ENCODE results near the gene SFXN5. TPM values are rescaled to one million over a fixed set of nuclear protein-coding genes. Genes with fewer than 3 reads are reported as not detected.

Gene SFXN5
- total RNA-seq, 2 donors from 2014 or later: 12.8 to 23.2 TPM

DNA sequence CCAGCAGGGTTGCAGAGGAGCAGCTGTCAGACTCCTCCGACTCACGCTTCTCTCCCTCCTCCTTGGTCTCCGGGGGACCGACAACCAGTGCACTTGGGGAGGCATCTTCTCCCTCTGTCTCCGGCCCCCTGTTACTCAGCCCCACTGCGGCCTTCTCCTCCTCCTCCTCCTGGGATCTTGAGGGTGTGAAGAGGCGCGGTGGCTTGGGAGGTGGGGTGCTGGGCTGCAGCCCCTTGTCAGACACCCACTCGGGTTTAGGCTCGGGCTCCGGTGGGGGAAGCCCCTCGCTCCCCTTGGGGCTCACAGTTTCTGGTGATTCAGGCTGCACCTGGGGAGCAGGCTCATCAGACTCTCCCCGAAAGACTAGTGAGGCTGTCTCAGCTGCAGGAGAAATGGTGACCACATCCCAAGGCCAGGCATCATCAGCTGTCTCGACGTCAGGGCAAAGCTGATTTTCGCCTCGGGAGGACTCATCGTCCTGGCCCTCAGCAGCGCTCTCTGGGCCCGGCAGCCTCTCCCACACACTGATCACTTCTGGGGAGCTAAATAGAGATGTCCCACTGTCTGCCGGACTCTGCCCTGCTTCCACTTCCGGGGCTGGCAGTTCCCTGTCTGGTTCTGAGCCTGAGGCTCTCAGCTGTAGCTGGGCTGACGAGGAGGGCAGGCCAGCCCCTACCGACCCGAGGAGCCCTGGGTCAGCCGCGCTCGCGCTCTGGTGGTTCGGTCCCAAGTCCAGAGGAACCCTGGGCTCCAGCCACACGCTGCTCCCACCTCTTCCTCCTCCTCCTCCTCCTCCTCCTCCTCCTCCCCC is 9.0 kb upstream of the SFXN5 start:
- no peak overlapping the region for H3K27ac ChIP-seq
- WGBS: 83% methylated on average over 26 of the region's 31 CpGs
- no peaks in the 10 kb centered on the region for H3K36me3 ChIP-seq
- H3K4me1 ChIP-seq (replicated peaks): no peaks in the 10 kb centered on the region
- no peaks in the 10 kb centered on the region for H3K9me3 ChIP-seq
- no peak for DNase-seq (ENCODE audit: low spot score)
- no peaks in the 10 kb centered on the region for H3K27me3 ChIP-seq (replicated peaks; ENCODE audit: insufficient read depth)
- no peak overlapping the region for H3K4me3 ChIP-seq
- intact Hi-C loops (cut with DNase I): no loop called here
- TF ChIP-seq, protein P1, sequence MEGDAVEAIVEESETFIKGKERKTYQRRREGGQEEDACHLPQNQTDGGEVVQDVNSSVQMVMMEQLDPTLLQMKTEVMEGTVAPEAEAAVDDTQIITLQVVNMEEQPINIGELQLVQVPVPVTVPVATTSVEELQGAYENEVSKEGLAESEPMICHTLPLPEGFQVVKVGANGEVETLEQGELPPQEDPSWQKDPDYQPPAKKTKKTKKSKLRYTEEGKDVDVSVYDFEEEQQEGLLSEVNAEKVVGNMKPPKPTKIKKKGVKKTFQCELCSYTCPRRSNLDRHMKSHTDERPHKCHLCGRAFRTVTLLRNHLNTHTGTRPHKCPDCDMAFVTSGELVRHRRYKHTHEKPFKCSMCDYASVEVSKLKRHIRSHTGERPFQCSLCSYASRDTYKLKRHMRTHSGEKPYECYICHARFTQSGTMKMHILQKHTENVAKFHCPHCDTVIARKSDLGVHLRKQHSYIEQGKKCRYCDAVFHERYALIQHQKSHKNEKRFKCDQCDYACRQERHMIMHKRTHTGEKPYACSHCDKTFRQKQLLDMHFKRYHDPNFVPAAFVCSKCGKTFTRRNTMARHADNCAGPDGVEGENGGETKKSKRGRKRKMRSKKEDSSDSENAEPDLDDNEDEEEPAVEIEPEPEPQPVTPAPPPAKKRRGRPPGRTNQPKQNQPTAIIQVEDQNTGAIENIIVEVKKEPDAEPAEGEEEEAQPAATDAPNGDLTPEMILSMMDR (IDR thresholded peaks at IDR 0.05): no peak
- TF ChIP-seq POLR2A (IDR thresholded peaks at IDR 0.05): no peak

DNA sequence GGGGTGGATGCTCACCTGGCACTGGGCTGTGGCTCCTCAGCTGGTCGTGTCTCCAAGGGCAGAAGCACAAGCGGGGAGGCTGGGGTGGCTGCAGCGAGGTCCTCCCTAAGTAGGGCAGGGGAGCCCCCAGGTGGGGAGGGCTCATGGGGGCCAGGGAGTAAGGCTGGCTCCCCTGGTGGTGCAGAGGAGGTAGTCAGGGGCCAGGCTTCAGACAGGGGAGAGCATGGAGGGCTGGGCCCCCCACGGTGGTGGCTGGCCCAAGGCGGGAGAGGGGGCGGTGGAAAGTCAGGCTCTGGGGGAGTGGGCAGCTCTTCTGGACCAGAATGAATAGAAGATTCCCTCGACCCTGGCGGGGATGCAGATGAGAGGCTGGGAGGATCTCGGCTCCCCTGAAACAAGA is 8.1 kb upstream of the SFXN5 start:
- H3K4me1 ChIP-seq (replicated peaks): no peaks in the 10 kb centered on the region
- no peaks in the 10 kb centered on the region for H3K27me3 ChIP-seq (replicated peaks; ENCODE audit: insufficient read depth)
- no peak overlapping the region for H3K27ac ChIP-seq
- TF ChIP-seq POLR2AphosphoS5 (IDR thresholded peaks at IDR 0.05) (no peak), POLR2A (IDR thresholded peaks at IDR 0.05) (no peak)
- TF ChIP-seq, protein P1 (IDR thresholded peaks at IDR 0.05): no peak
- whole genome bisulfite sequencing: 86% methylated on average over 9 of the region's 9 CpGs
- DNase-seq (ENCODE audit: low spot score): no peak
- H3K9me3 ChIP-seq: no peaks in the 10 kb centered on the region
- intact Hi-C loops (cut with DNase I): loop anchor here (10.0 kb wide), 1 partner anchor 185 kb away; no protein-coding TSS in a partner anchor
- H3K36me3 ChIP-seq: no peaks in the 10 kb centered on the region
- no peak overlapping the region for H3K4me3 ChIP-seq

DNA sequence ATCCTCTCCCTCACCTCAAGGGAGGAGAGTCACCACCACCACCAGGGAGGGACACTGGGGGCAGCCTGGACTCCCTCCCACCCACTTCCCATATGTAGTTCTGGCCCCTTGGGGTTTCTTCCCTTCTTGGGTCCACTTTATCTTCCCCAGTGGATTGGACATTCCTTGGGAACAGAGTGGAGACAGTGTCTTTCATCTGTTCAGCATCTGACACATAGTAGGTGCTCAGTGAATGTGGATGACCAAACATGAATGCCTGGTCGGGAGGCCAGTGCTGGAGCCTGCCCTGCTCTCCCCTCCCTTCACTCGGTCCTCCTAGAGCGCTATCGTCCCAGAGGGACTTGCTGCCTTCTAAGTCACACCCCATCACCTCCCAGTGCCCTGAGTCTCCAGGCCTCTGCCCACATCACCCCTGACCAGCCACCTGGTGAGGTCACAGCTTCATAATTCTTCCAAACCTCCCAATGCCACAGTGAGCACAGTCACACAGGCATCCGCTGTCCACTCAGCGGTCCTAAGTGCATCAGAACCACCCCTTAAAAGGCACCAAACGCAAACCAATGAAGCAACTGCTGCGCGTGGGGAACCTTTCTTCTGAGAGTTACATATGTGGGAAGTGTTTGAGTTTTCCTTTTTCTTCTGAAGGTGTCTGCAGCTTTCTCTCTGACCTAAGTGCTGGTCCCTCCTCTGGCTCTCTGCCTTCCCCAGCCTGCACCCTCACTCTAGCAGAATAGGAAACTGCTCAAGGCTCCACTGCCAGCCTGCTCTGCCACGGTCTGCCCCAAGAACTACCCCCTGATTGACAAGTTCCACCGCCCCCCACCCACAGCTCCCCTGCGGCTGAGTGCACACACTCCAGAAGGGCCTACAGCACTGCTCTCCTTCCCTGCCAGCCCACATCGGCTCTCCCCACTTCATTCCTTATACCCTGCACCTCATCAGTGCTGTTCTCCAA is 7.2 kb upstream of the SFXN5 start:
- no peaks in the 10 kb centered on the region for H3K9me3 ChIP-seq
- H3K27ac ChIP-seq: no peak overlapping the region
- H3K27me3 ChIP-seq (replicated peaks; ENCODE audit: insufficient read depth): no peaks in the 10 kb centered on the region
- intact Hi-C loops (cut with DNase I): loop anchor here (10.0 kb wide), 1 partner anchor 184 kb away; no protein-coding TSS in a partner anchor
- no peaks in the 10 kb centered on the region for H3K36me3 ChIP-seq
- H3K4me3 ChIP-seq: no peak overlapping the region
- TF ChIP-seq POLR2AphosphoS5 (IDR thresholded peaks at IDR 0.05): no peak
- TF ChIP-seq POLR2A (IDR thresholded peaks at IDR 0.05): no peak
- TF ChIP-seq, protein P1 (IDR thresholded peaks at IDR 0.05): no peak
- no peaks in the 10 kb centered on the region for H3K4me1 ChIP-seq (replicated peaks)
- DNase-seq (ENCODE audit: low spot score): no peak
- WGBS: 79% methylated on average over 13 of the region's 13 CpGs

DNA sequence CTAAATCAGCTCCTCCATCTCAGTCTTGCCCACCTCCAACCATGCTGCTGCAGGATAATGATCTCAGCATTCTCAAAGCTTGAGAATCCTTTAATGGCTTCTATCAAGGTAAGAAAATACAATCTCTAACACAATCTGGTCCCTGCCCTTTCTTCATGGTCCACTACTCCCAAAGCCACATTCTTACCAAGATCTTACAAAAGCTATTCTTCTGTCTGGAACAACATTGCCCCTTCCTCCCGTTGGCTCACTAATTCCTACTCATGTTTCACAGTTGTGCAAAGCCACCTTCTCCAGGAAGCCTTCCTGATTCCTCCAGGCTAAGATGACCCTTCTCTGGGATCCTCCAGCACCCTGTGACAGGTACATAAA is 5.9 kb upstream of the SFXN5 start:
- H3K27me3 ChIP-seq (replicated peaks; ENCODE audit: insufficient read depth): no peaks in the 10 kb centered on the region
- no peaks in the 10 kb centered on the region for H3K36me3 ChIP-seq
- 69% methylated on average over 1 of the region's 1 CpG for WGBS
- no peaks in the 10 kb centered on the region for H3K4me1 ChIP-seq (replicated peaks)
- H3K9me3 ChIP-seq: no peaks in the 10 kb centered on the region
- no peak overlapping the region for H3K27ac ChIP-seq
- DNase-seq (ENCODE audit: low spot score): no peak
- no peak overlapping the region for H3K4me3 ChIP-seq
- TF ChIP-seq, protein P1 (IDR thresholded peaks at IDR 0.05): no peak
- TF ChIP-seq POLR2AphosphoS5 (IDR thresholded peaks at IDR 0.05): no peak
- no peak for TF ChIP-seq POLR2A (IDR thresholded peaks at IDR 0.05)
- intact Hi-C loops (cut with DNase I): loop anchor here (10.0 kb wide), 1 partner anchor 183 kb away; no protein-coding TSS in a partner anchor

Data from prostate gland (tissue), 2 donors.